ENCODE data around the gene FGL2.
"Not testable (repeated sequence)": the region's sequence is repeated elsewhere in the genome, so short reads cannot be mapped to it uniquely, and the experiment has no call there.

The FGL2 gene

GRCh38 chr7:77185866-77186265 lies 13.8 kb downstream of the FGL2 start:
- no peak overlapping the region for H3K4me3 Mint-ChIP-seq
- no peak overlapping the region for H3K27ac Mint-ChIP-seq
- peaks cover 3% of the 10 kb centered on the region for H3K4me1 Mint-ChIP-seq (ENCODE audit: low read depth)
- H3K36me3 Mint-ChIP-seq (ENCODE audit: low read depth): peaks cover 8% of the 10 kb centered on the region
- no peaks in the 10 kb centered on the region for H3K27me3 Mint-ChIP-seq (ENCODE audit: low read depth)
- H3K9me3 Mint-ChIP-seq: peaks cover 7% of the 10 kb centered on the region

- H3K9me3 Mint-ChIP-seq: peaks cover 7% of the 10 kb centered on the region
- no peak overlapping the region for H3K27ac Mint-ChIP-seq
- H3K36me3 Mint-ChIP-seq (ENCODE audit: low read depth): peaks cover 8% of the 10 kb centered on the region
- peaks cover 3% of the 10 kb centered on the region for H3K4me1 Mint-ChIP-seq (ENCODE audit: low read depth)
- H3K27me3 Mint-ChIP-seq (ENCODE audit: low read depth): no peaks in the 10 kb centered on the region
- H3K4me3 Mint-ChIP-seq: no peak overlapping the region
Observed at GRCh38 chr7:77184990-77185389, 14.6 kb downstream of the FGL2 start.

- H3K9me3 Mint-ChIP-seq: peaks cover 7% of the 10 kb centered on the region
- H3K27me3 Mint-ChIP-seq (ENCODE audit: low read depth): no peaks in the 10 kb centered on the region
- H3K4me1 Mint-ChIP-seq (ENCODE audit: low read depth): peaks cover 3% of the 10 kb centered on the region
- H3K36me3 Mint-ChIP-seq (ENCODE audit: low read depth): peaks cover 7% of the 10 kb centered on the region
- no peak overlapping the region for H3K4me3 Mint-ChIP-seq
- H3K27ac Mint-ChIP-seq: no peak overlapping the region
Observed at GRCh38 chr7:77184463-77184862, 15.2 kb downstream of the FGL2 start.

- Mint-ChIP-seq H3K27me3 (ENCODE audit: low read depth) (no peaks in the 10 kb centered on the region), H3K9me3 (peaks cover 7% of the 10 kb centered on the region), H3K4me3 (no peak overlapping the region), H3K36me3 (ENCODE audit: low read depth) (peaks cover 4% of the 10 kb centered on the region), H3K27ac (no peak overlapping the region), H3K4me1 (ENCODE audit: low read depth) (peaks cover under 1% of the 10 kb centered on the region)
Observed at GRCh38 chr7:77182261-77182660, 17.4 kb downstream of the FGL2 start.

- Mint-ChIP-seq H3K27ac (no peak overlapping the region), H3K27me3 (ENCODE audit: low read depth) (no peaks in the 10 kb centered on the region), H3K9me3 (peaks cover 7% of the 10 kb centered on the region), H3K4me3 (no peak overlapping the region), H3K4me1 (ENCODE audit: low read depth) (no peaks in the 10 kb centered on the region), H3K36me3 (ENCODE audit: low read depth) (peaks cover 4% of the 10 kb centered on the region)
Observed at GRCh38 chr7:77181734-77182133, 17.9 kb downstream of the FGL2 start.

- Mint-ChIP-seq H3K9me3 (peaks cover 1% of the 10 kb centered on the region), H3K36me3 (ENCODE audit: low read depth) (peaks cover 4% of the 10 kb centered on the region), H3K4me3 (no peak overlapping the region), H3K4me1 (ENCODE audit: low read depth) (no peaks in the 10 kb centered on the region), H3K27me3 (ENCODE audit: low read depth) (no peaks in the 10 kb centered on the region), H3K27ac (no peak overlapping the region)
Observed at GRCh38 chr7:77181015-77181595, 18.5 kb downstream of the FGL2 start.

- not testable (repeated sequence) for H3K4me3 Mint-ChIP-seq; H3K27ac Mint-ChIP-seq; H3K4me1 Mint-ChIP-seq (ENCODE audit: low read depth); H3K27me3 Mint-ChIP-seq (ENCODE audit: low read depth); H3K36me3 Mint-ChIP-seq (ENCODE audit: low read depth); H3K9me3 Mint-ChIP-seq
Observed at GRCh38 chr7:77178024-77178423, 21.6 kb downstream of the FGL2 start.

- not testable (repeated sequence) for H3K4me1 Mint-ChIP-seq (ENCODE audit: low read depth); H3K9me3 Mint-ChIP-seq; H3K36me3 Mint-ChIP-seq (ENCODE audit: low read depth); H3K27me3 Mint-ChIP-seq (ENCODE audit: low read depth); H3K4me3 Mint-ChIP-seq; H3K27ac Mint-ChIP-seq
Observed at GRCh38 chr7:77177321-77177904, 22.2 kb downstream of the FGL2 start.

- not testable (repeated sequence) for H3K27me3 Mint-ChIP-seq (ENCODE audit: low read depth); H3K27ac Mint-ChIP-seq; H3K9me3 Mint-ChIP-seq; H3K4me3 Mint-ChIP-seq; H3K4me1 Mint-ChIP-seq (ENCODE audit: low read depth); H3K36me3 Mint-ChIP-seq (ENCODE audit: low read depth)
Observed at GRCh38 chr7:77175274-77175800, 24.3 kb downstream of the FGL2 start.

GRCh38 chr7:77174418-77174817 lies 25.2 kb downstream of the FGL2 start:
- not testable (repeated sequence) for H3K4me1 Mint-ChIP-seq (ENCODE audit: low read depth); H3K36me3 Mint-ChIP-seq (ENCODE audit: low read depth); H3K4me3 Mint-ChIP-seq; H3K9me3 Mint-ChIP-seq; H3K27me3 Mint-ChIP-seq (ENCODE audit: low read depth); H3K27ac Mint-ChIP-seq

- H3K9me3 Mint-ChIP-seq; H3K4me1 Mint-ChIP-seq (ENCODE audit: low read depth); H3K4me3 Mint-ChIP-seq; H3K27ac Mint-ChIP-seq; H3K36me3 Mint-ChIP-seq (ENCODE audit: low read depth); H3K27me3 Mint-ChIP-seq (ENCODE audit: low read depth): not testable (repeated sequence)
Observed at GRCh38 chr7:77172437-77173172, 27.0 kb downstream of the FGL2 start.

- H3K4me3 Mint-ChIP-seq; H3K9me3 Mint-ChIP-seq; H3K27me3 Mint-ChIP-seq (ENCODE audit: low read depth); H3K36me3 Mint-ChIP-seq (ENCODE audit: low read depth); H3K27ac Mint-ChIP-seq; H3K4me1 Mint-ChIP-seq (ENCODE audit: low read depth): not testable (repeated sequence)
Observed at GRCh38 chr7:77171073-77171472, 28.5 kb downstream of the FGL2 start.

- Mint-ChIP-seq H3K27ac (peak overlapping the region; percentile 91), H3K4me1 (ENCODE audit: low read depth) (peaks cover 24% of the 10 kb centered on the region), H3K36me3 (ENCODE audit: low read depth) (peaks cover 9% of the 10 kb centered on the region), H3K9me3 (peaks cover 3% of the 10 kb centered on the region), H3K27me3 (ENCODE audit: low read depth) (no peaks in the 10 kb centered on the region), H3K4me3 (peak overlapping the region; percentile 57)
Observed at GRCh38 chr7:77157446-77157845, 42.2 kb downstream of the FGL2 start.

GRCh38 chr7:77157034-77157433 lies 42.6 kb downstream of the FGL2 start:
- H3K4me1 Mint-ChIP-seq (ENCODE audit: low read depth): peaks cover 26% of the 10 kb centered on the region
- H3K4me3 Mint-ChIP-seq: peak overlapping the region; percentile 57
- not testable (repeated sequence) for H3K9me3 Mint-ChIP-seq; H3K36me3 Mint-ChIP-seq (ENCODE audit: low read depth); H3K27me3 Mint-ChIP-seq (ENCODE audit: low read depth)
- H3K27ac Mint-ChIP-seq: peak overlapping the region; percentile 91

GRCh38 chr7:77155601-77156377 lies 43.8 kb downstream of the FGL2 start:
- H3K9me3 Mint-ChIP-seq; H3K36me3 Mint-ChIP-seq (ENCODE audit: low read depth); H3K27me3 Mint-ChIP-seq (ENCODE audit: low read depth): not testable (repeated sequence)
- peaks cover 26% of the 10 kb centered on the region for H3K4me1 Mint-ChIP-seq (ENCODE audit: low read depth)
- H3K4me3 Mint-ChIP-seq: peak overlapping the region; percentile 26
- H3K27ac Mint-ChIP-seq: peak overlapping the region; percentile 78

Data from T-helper 1 cell treated with Interleukin-12 subunit alpha and Interleukin-12 subunit beta and Interleukin-4 antibody, amounts not matched to agents 30 μg/mL and 1 μg/mL, for 36 hours (primary cell).